A549 (cell line): ENCODE data around the gene DAB1. TPM values are rescaled to one million over a fixed set of nuclear protein-coding genes. Genes with fewer than 3 reads are reported as not detected.

Source experiments
- ATAC-seq, 2 experiments: fragments of 200-7000 bp in 1 of 2; fragments of >200 bp in 1 of 2; cut with Nextera tagmentation in 1 of 2; cut with Tn5 transposase in 1 of 2; 3 replicates each; pipeline versions ENCODE4 v1.8.0 to v1.9.1; 2018 to 2020; ENCODE audit warnings: mild to moderate bottlenecking in 1 of 2, moderate library complexity in 1 of 2
- CTCF ChIA-PET: fragments of 300-600 bp; sonication (Branson Sonifier 250); formaldehyde crosslinking; extraction: SDS; loops from one replicate; lab custom pipeline; 2021; ENCODE audit warnings: antibody characterized with exemption, inconsistent platforms; lab: Yijun Ruan, JAX
- POLR2A ChIA-PET: fragments of 350-600 bp; formaldehyde crosslinking; extraction: SDS; loops from one replicate; lab custom pipeline; 2021; ENCODE audit warnings: antibody characterized with exemption, inconsistent platforms; lab: Yijun Ruan, JAX
- DNase-seq, 2 experiments: peaks; one replicate each; pipeline versions ENCODE4 v3.0.0 to v3.0.0-alpha.2; 2011 to 2016; ENCODE audit warnings: low read depth in 1 of 2, low spot score in 1 of 2
- FAIRE-seq: peaks from 2 replicates; lab custom pipeline; 2011; peaks lifted over from hg19 to GRCh38; lab: Jason Lieb, UNC
- H3K27ac ChIP-seq, 2 experiments: fragments of >200 bp; sonication (Bioruptor Twin); formaldehyde crosslinking; 3 replicates each; pipeline ENCODE4 v1.5.1; 2016 to 2017
- H3K4me1 ChIP-seq: fragments of >200 bp; sonication (Bioruptor Twin); formaldehyde crosslinking; 3 replicates; pipeline ENCODE4 v1.6.1; 2016
- H3K4me2 ChIP-seq: fragments of >200 bp; sonication (Bioruptor Twin); formaldehyde crosslinking; 3 replicates; pipeline ENCODE4 v1.6.1; 2016
- H3K4me3 ChIP-seq: fragments of >200 bp; sonication (Bioruptor Twin); formaldehyde crosslinking; 3 replicates; pipeline ENCODE4 v1.5.1; 2016
- H3K9me3 ChIP-seq: fragments of >200 bp; sonication (Bioruptor Twin); formaldehyde crosslinking; 3 replicates; pipeline ENCODE4 v1.6.1; 2016
- BHLHE40 ChIP-seq: IDR thresholded peaks from 2 replicates; pipeline ENCODE4 v1.6.1; 2012; ENCODE audit warnings: low read depth, low read length, inconsistent platforms
- CBX8 ChIP-seq: fragments of 200-600 bp; sonication (generic); IDR thresholded peaks from 2 replicates; pipeline ENCODE4 v1.6.1; 2016
- CHD4 ChIP-seq: fragments of 200-600 bp; sonication (generic); IDR thresholded peaks from 2 replicates; pipeline ENCODE4 v1.6.1; 2016; ENCODE audit warnings: antibody characterized with exemption, mild to moderate bottlenecking, borderline replicate concordance
- EHF ChIP-seq: fragments of 250-450 bp; sonication (Bioruptor Pico); IDR thresholded peaks from 2 replicates; pipeline ENCODE4 v1.5.0; 2020; ENCODE audit warnings: mild to moderate bottlenecking
- EHMT2 ChIP-seq: fragments of 200-600 bp; sonication (generic); IDR thresholded peaks from 2 replicates; pipeline ENCODE4 v1.6.1; 2016; ENCODE audit warnings: antibody characterized with exemption, low read depth, mild to moderate bottlenecking, moderate library complexity
- ESRRA ChIP-seq: fragments of 150-350 bp; IDR thresholded peaks from 2 replicates; pipeline ENCODE4 v1.6.1; 2014; ENCODE audit warnings: mild to moderate bottlenecking, low read length, borderline replicate concordance
- FOXS1 ChIP-seq: fragments of 250-450 bp; sonication (Bioruptor Pico); IDR thresholded peaks from 2 replicates; pipeline ENCODE4 v1.5.0; 2020; ENCODE audit warnings: mild to moderate bottlenecking, moderate library complexity
- GATA3 ChIP-seq: IDR thresholded peaks from 2 replicates; pipeline ENCODE4 v1.6.1; 2012; ENCODE audit warnings: borderline replicate concordance
- HDAC2 ChIP-seq: fragments of 200-600 bp; sonication (generic); IDR thresholded peaks from 2 replicates; pipeline ENCODE4 v1.6.1; 2016
- HEYL ChIP-seq: fragments of 250-450 bp; sonication (Bioruptor Pico); IDR thresholded peaks from 2 replicates; pipeline ENCODE4 v1.8.0; 2021; ENCODE audit warnings: mild to moderate bottlenecking, moderate library complexity
- HOXB13 ChIP-seq: fragments of 250-450 bp; sonication (Bioruptor Pico); IDR thresholded peaks from 2 replicates; pipeline ENCODE4 v1.5.0; 2020; ENCODE audit warnings: low read depth, mild to moderate bottlenecking, moderate library complexity
- HOXB5 ChIP-seq: fragments of 250-450 bp; sonication (Bioruptor Pico); IDR thresholded peaks from 2 replicates; pipeline ENCODE4 v1.5.0; 2020; ENCODE audit warnings: mild to moderate bottlenecking, moderate library complexity
- JUN ChIP-seq, 2 experiments: fragments of >200 bp; sonication (Bioruptor Twin); formaldehyde crosslinking; IDR thresholded peaks; 2 replicates in 1 of 2; 3 replicates in 1 of 2; pipeline ENCODE4 v1.6.1; 2016 to 2017
- MAFK ChIP-seq: fragments of 450-650 bp; IDR thresholded peaks from 2 replicates; pipeline ENCODE4 v1.6.1; 2014; ENCODE audit not compliant: partially characterized antibody
- MAZ ChIP-seq: fragments of 150-350 bp; IDR thresholded peaks from 2 replicates; pipeline ENCODE4 v1.6.1; 2014; ENCODE audit warnings: antibody characterized with exemption, low read depth, low read length, borderline replicate concordance
- MYC ChIP-seq: IDR thresholded peaks from 2 replicates; pipeline ENCODE4 v1.6.1; 2012; ENCODE audit warnings: mild to moderate bottlenecking, inconsistent platforms, low read length, improper control_type of control experiment, borderline replicate concordance
- NR3C1 ChIP-seq: fragments of >200 bp; sonication (Bioruptor Twin); formaldehyde crosslinking; IDR thresholded peaks from 3 replicates; pipeline ENCODE4 v1.6.1; 2017
- PHF8 ChIP-seq: fragments of 200-600 bp; sonication (generic); IDR thresholded peaks from 2 replicates; pipeline ENCODE4 v1.6.1; 2016; ENCODE audit warnings: low read depth, mild to moderate bottlenecking, antibody characterized with exemption, moderate library complexity, borderline replicate concordance
- POLR2AphosphoS2 ChIP-seq: conservative IDR thresholded peaks from 2 replicates; pipeline ENCODE4 v1.6.1; 2012; ENCODE audit warnings: low read length, improper control_type of control experiment, inconsistent platforms
- RCOR1 ChIP-seq: fragments of 150-350 bp; IDR thresholded peaks from 2 replicates; pipeline ENCODE4 v1.6.1; 2014; ENCODE audit warnings: antibody characterized with exemption, low read length, low read depth
- RNF2 ChIP-seq: fragments of 200-600 bp; sonication (generic); IDR thresholded peaks from 2 replicates; pipeline ENCODE4 v1.6.1; 2016; ENCODE audit warnings: low read depth, mild to moderate bottlenecking, antibody characterized with exemption, moderate library complexity, borderline replicate concordance
- TP53 ChIP-seq: fragments of 250-450 bp; sonication (Bioruptor Pico); IDR thresholded peaks from 2 replicates; pipeline ENCODE4 v1.5.0; 2021; ENCODE audit warnings: mild to moderate bottlenecking, moderate library complexity
- ZNF302 ChIP-seq: fragments of 250-450 bp; sonication (Bioruptor Pico); IDR thresholded peaks from 2 replicates; pipeline ENCODE4 v1.9.0; 2021; ENCODE audit warnings: inconsistent platforms, mild to moderate bottlenecking, moderate library complexity
- WGBS: methylation state at CpG from one replicate; pipeline ENCODE4 v1.1.6; 2017; ENCODE audit errors: missing lambda C conversion rate; 5-methylcytosine and 5-hydroxymethylcytosine counted together
- polyA plus RNA-seq, 4 experiments: library from polyadenylated mRNA; depleted of rRNA in 3 of 4; stranded (reverse); fragments of >200 nt; fragmentation: RNase III in 1 of 4; extraction: RNeasy Plus Mini Kit Qiagen cat#74134 plus additional on column Dnase treatment in 1 of 4; gene quantifications; 2 replicates in 3 of 4; 3 replicates in 1 of 4; pipeline ENCODE4 v1.2.3, GENCODE V29; 2011 to 2017
- TF ChIP-seq, protein P1 (sequence below): fragments of >200 bp; sonication (Bioruptor Twin); formaldehyde crosslinking; IDR thresholded peaks from 3 replicates; pipeline ENCODE4 v1.6.1; 2016
- TF ChIP-seq, protein P2 (sequence below): fragments of >200 bp; sonication (Bioruptor Twin); formaldehyde crosslinking; IDR thresholded peaks from 3 replicates; pipeline ENCODE4 v1.5.1; 2016
- TF ChIP-seq, protein P3 (sequence below): IDR thresholded peaks from 2 replicates; pipeline ENCODE4 v1.6.1; 2012; ENCODE audit warnings: low read depth, borderline replicate concordance
- TF ChIP-seq, protein P4 (sequence below): fragments of 250-450 bp; sonication (Bioruptor Pico); IDR thresholded peaks from 2 replicates; pipeline ENCODE4 v1.5.0; 2020; ENCODE audit warnings: low read depth, mild to moderate bottlenecking, moderate library complexity

DAB1 gene
- polyA plus RNA-seq, 2 of the 4 experiments (the other 2 are of a cell fraction), result not detected

DNA sequence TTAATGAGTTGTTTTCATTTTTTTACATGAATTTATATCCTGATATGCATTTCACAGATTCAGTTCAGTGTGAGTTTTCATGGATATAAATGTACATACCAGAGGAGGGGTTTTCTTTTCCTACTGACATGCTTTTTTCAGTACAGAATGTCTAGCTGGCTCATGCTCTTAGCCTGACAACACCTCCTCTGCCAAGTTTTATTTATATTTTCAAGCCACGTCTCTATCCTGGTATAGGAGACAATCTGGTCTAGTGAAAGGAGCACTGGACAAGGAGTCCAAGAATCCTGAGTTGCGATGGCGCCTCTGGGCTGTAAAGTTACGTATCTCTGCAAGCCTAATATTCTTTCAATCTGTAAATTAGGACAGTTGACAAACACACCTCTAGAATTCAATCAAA is 4.9 kb downstream of the DAB1 start:
- TF ChIP-seq MAZ, result no peak
- TF ChIP-seq, protein P1, sequence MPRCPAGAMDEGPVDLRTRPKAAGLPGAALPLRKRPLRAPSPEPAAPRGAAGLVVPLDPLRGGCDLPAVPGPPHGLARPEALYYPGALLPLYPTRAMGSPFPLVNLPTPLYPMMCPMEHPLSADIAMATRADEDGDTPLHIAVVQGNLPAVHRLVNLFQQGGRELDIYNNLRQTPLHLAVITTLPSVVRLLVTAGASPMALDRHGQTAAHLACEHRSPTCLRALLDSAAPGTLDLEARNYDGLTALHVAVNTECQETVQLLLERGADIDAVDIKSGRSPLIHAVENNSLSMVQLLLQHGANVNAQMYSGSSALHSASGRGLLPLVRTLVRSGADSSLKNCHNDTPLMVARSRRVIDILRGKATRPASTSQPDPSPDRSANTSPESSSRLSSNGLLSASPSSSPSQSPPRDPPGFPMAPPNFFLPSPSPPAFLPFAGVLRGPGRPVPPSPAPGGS, result no peak
- TF ChIP-seq NR3C1, result no peak
- TF ChIP-seq, protein P2, sequence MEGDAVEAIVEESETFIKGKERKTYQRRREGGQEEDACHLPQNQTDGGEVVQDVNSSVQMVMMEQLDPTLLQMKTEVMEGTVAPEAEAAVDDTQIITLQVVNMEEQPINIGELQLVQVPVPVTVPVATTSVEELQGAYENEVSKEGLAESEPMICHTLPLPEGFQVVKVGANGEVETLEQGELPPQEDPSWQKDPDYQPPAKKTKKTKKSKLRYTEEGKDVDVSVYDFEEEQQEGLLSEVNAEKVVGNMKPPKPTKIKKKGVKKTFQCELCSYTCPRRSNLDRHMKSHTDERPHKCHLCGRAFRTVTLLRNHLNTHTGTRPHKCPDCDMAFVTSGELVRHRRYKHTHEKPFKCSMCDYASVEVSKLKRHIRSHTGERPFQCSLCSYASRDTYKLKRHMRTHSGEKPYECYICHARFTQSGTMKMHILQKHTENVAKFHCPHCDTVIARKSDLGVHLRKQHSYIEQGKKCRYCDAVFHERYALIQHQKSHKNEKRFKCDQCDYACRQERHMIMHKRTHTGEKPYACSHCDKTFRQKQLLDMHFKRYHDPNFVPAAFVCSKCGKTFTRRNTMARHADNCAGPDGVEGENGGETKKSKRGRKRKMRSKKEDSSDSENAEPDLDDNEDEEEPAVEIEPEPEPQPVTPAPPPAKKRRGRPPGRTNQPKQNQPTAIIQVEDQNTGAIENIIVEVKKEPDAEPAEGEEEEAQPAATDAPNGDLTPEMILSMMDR, result no peak
- TF ChIP-seq HOXB13, result no peak
- TF ChIP-seq GATA3, result no peak
- TF ChIP-seq RCOR1, result no peak
- no peak for TF ChIP-seq EHMT2
- no peak for TF ChIP-seq HEYL (CRISPR knock-in tag)
- WGBS, result 6% methylated on average over 4 of the region's 4 CpGs
- CTCF ChIA-PET, result no interaction called here
- no peak overlapping the region for H3K4me3 ChIP-seq
- peaks cover 3% of the 10 kb centered on the region; the same call in 1 of the 3 replicates for H3K4me1 ChIP-seq
- no peak for ATAC-seq
- DNase-seq, result no peak
- no peaks in the 10 kb centered on the region for H3K9me3 ChIP-seq
- FAIRE-seq, result no peak
- POLR2A ChIA-PET, result no interaction called here
- H3K4me2 ChIP-seq, result no peak overlapping the region
- H3K27ac ChIP-seq, result no peak overlapping the region

GRCh38 chr1:57411262-57411661 is 12.6 kb downstream of the DAB1 start:
- no peaks in the 10 kb centered on the region for H3K4me1 ChIP-seq
- no peak overlapping the region for H3K4me3 ChIP-seq
- H3K4me2 ChIP-seq, result no peak overlapping the region
- POLR2A ChIA-PET, result no interaction called here
- no peak overlapping the region for H3K27ac ChIP-seq
- H3K9me3 ChIP-seq, result no peaks in the 10 kb centered on the region
- ATAC-seq (no peak), DNase-seq (no peak), FAIRE-seq (no peak)
- WGBS, result 23% methylated on average over 3 of the region's 3 CpGs
- no peak for TF ChIP-seq EHMT2
- TF ChIP-seq HDAC2, result no peak
- no peak for TF ChIP-seq CBX8
- TF ChIP-seq CHD4, result no peak
- TF ChIP-seq MAZ, result no peak
- no peak for TF ChIP-seq POLR2AphosphoS2
- no peak for TF ChIP-seq JUN (IDR thresholded peaks at IDR 0.05)
- TF ChIP-seq, protein P3, sequence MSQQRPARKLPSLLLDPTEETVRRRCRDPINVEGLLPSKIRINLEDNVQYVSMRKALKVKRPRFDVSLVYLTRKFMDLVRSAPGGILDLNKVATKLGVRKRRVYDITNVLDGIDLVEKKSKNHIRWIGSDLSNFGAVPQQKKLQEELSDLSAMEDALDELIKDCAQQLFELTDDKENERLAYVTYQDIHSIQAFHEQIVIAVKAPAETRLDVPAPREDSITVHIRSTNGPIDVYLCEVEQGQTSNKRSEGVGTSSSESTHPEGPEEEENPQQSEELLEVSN, result no peak
- TF ChIP-seq ZNF302 (CRISPR knock-in tag), result no peak
- no peak for TF ChIP-seq ESRRA
- no peak for TF ChIP-seq MAFK
- no peak for TF ChIP-seq HOXB13
- TF ChIP-seq MYC, result no peak
- CTCF ChIA-PET, result no interaction called here

GRCh38 chr1:57410508-57410907 is 13.4 kb downstream of the DAB1 start:
- H3K27ac ChIP-seq, result no peak overlapping the region
- DNase-seq (no peak), FAIRE-seq (no peak), ATAC-seq (no peak)
- 4% methylated on average over 4 of the region's 4 CpGs for WGBS
- H3K9me3 ChIP-seq, result no peaks in the 10 kb centered on the region
- no peak overlapping the region for H3K4me3 ChIP-seq
- POLR2A ChIA-PET, result no interaction called here
- CTCF ChIA-PET, result no interaction called here
- H3K4me1 ChIP-seq, result no peaks in the 10 kb centered on the region
- no peak overlapping the region for H3K4me2 ChIP-seq
- TF ChIP-seq, protein P4, sequence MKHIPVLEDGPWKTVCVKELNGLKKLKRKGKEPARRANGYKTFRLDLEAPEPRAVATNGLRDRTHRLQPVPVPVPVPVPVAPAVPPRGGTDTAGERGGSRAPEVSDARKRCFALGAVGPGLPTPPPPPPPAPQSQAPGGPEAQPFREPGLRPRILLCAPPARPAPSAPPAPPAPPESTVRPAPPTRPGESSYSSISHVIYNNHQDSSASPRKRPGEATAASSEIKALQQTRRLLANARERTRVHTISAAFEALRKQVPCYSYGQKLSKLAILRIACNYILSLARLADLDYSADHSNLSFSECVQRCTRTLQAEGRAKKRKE (CRISPR knock-in tag), result no peak
- TF ChIP-seq PHF8 (no peak), FOXS1 (CRISPR knock-in tag) (no peak), RNF2 (no peak), NR3C1 (no peak), EHMT2 (no peak), CHD4 (no peak), TP53 (CRISPR knock-in tag) (no peak), HOXB5 (CRISPR knock-in tag) (no peak), HDAC2 (no peak), MAFK (no peak), BHLHE40 (no peak), GATA3 (no peak), EHF (no peak)
- TF ChIP-seq, protein P1, result no peak
- TF ChIP-seq, protein P3, result no peak
